ENCODE results near the gene TMC7.

Gene TMC7

DNA sequence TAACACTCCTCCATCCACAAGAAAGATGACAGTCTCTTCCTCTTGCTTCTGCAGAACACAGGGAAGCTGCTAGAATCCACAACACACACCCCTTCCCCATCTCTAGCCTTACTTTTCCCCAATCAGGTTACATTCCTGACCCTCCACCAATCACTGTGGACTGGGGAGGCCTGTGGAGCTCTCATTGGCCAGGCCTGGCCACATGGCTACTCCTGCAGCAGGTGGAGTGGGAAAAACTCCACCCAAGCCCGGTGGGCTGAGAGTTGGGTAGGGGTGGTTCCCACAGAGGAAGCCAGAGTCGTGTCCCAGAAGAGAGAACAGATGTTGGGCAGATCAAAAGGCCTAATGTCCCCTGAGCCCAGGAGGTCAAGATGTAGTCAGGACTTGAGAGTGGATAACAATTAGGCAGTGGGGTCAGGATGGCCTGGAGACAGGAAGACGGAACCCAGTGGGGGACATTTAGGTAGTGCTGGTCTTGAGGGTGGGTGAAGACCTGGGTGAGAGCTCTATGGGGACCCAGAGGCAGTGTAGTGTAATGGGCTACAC, 105.7 kb downstream of the TMC7 start:
- no peak for DNase-seq (ENCODE audit: low read depth)

DNA sequence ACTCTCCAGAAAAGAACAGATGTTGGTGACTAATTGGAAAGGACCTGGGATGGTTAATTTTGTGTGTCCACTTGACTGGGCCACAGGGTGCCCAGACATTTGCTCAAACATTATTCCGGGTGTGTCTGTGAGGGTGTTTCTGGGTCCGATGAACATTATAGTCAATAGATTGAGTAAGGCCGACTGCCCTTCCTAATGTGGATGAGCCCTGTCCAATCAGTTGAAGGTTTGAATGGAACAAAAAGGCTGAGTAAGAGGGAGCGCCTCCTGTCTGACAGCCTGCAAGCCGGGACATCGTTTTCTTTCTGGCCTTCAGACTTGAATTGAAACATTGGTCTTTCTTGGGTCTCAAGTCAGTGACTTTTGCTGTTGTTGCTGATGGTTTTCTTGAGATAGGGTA, 107.2 kb downstream of the TMC7 start:
- no peak for DNase-seq (ENCODE audit: low read depth)

DNA sequence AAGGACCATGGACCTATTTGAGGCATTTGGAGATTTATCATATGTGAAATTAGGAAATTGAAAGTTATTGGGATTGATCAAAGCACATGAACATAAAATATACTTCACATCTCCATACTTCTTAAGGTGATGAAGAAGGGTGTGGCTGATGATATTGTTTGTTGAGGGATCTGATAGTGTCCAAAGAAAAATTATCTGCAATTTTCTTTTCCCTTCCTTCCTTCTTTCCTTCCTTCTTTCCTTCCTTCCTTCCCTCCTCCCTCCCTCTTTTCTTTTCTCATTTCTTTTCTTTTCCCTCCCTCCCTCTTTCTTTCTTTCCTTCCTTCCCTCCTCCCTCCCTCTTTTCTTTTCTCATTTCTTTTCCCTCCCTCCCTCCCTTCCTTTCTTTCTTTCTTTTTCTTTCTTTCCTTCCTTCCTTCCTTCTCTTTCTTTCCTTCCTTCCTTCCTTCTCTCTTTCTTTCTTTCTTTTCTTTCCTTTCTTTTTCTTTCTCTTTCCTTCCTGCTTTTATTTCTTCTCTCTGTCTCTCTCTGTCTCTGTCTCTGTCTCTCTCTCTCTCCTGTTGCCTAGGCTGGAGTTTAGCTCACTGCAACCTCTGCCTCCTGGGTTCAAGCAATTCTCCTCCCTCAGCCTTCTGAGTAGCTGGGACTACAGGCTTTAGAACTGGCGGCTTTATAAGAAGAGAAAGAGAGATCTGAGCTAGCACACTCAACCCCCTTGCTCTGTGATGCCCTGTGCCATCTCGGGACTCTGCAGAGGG, 109.1 kb downstream of the TMC7 start:
- DNase-seq (ENCODE audit: low read depth) = no peak

DNA sequence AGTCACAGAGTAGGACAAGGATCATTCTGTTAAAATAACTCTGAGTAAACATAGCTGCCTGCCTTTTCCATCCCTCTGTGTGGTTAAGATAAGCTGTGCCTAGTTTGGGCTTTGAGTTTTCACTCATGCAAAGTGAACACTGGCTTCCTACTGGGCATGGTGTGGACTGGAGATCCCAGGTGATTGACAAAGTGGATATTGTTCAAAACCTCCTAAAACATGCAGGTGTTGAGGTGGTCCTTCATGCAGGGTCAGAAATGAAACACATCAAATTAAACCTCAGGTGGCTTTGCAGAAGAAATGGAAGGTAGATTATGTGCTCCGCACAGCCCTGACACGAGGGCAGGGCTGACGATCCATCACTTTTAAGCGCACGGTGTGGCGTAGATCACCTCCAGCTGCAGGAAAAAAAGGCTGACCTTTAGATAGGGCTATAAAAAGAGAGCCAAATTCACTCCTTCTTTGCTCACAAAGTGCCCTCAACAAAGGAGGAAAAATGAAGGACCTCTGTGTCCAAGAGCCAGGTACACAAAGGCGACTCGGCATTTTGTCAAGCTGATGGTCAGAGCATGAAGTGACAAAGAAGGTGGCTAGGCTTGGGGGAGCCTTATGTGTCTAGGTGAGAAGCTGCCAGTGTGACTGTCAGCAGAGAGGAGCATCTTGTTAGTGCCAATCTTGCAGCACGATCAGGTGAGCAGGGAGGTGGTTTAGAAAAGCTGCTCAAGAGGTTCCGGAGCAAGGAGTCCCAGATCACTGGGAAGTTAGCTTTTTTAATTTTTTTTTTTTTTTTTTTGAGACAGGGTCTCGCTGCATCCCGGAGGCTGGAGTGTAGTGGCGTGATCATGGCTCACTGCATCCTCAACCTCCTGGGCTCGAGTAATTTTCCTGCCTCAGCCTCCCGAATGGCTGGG, 110.2 kb downstream of the TMC7 start:
- no peak for DNase-seq (ENCODE audit: low read depth)

DNA sequence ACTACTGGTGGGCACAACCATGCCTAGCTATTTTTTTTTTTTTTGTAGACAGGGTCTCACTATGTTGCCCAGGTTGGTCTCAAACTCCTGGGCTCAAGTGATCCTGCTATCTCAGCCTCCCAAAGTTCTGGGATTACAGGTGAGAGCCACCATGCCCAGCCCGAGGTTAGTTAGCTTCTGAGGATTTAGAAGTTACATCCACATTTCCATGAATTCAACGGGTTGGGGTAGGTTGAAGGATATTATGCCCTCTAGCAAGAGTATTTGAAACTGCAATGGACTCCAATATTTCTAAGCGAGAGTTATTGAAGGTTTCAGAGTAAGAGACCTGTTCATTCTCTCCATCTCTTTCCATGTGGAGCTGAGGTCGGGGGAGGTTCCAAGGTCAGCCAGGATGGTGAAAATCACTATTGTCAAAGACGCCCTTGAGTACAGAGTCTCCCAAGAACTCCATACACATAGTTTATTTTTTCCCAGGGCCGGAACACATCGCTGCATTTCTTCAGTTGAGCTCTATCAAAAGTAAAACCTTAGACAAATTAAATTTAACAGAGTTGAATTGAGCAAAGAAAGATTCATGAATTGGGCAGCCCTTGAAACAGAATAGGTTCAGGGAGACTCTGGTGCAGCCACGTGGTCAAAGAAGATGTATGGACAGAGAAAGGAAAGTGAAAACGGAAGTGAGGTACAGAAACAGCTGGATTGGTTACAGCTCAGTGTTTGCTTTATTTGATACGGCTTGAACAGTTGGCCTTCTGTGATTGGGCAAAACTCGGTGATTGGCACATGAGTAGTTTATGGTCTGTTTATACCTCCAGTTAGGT, 111.0 kb downstream of the TMC7 start:
- no peak for DNase-seq (ENCODE audit: low read depth)

DNA sequence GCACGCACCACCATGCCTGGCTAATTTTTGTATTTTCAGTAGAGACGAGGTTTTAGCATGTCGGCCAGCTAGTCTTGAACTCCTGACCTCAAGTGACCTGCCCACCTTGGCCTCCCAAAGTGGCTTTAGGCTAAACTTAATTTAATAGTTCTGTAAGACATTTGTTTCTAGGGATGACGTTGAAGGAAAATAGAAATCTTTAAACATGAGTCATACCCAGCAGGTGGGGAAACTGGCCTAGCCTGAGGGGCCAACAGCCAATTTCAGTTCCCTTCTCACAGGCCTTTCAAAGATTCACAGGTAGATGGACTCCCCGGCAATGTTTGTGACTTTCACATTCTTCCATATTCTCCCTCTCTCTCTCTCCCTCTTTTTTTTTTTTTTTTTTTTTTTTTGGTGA, 111.9 kb downstream of the TMC7 start:
- no peak for DNase-seq (ENCODE audit: low read depth)

DNA sequence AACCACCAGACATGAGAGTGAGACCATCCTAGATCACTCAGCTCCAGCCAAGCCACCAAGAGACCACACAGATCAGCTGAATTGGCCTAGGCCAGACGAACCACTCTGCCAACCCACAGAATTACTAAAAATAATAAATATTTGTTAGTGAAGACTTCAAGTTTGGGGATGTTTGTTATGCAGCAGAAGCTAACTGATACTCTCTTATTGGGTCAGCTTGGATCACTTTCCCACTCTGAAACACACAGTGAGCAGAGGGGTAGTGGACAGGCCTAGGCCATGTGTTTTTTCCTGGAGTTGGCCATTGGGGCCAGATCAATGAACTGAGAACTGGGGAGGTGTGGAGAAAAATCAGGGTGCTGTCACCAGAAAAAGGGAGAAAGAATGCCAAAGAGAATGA, 114.4 kb downstream of the TMC7 start:
- no peak for DNase-seq (ENCODE audit: low read depth)

DNA sequence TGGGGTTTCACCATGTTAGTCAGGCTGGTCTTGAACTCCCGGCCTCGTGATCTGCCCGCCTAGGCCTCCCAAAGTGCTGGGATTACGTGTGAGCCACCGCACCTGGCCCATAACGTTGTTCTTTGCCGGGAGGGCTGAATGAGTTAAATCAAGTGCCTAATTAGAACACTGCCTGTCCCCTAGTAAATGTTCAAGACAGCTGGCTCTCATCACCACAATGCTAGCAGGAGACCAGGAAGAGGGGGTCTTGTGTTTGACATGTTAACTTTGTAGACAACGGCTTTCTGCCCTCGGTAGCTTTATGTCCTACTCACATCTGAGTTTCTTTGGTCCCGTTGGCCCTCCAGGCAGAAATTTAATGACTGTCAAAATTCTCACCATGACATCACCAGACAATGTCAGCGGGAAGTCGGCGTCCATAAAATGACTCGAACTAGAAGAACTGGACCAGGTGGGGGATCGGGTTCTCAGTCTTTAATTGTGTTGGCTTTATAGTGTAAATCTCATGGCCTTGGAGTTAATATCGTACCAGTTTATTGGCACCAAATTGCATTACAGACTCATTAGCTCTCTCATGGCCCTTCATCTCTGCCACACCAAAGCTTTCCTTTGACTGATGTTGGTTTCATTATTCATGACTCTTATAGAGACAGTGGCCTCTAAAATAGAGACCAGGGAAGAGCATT, 118.6 kb downstream of the TMC7 start:
- DNase-seq (ENCODE audit: low read depth) = no peak

DNA sequence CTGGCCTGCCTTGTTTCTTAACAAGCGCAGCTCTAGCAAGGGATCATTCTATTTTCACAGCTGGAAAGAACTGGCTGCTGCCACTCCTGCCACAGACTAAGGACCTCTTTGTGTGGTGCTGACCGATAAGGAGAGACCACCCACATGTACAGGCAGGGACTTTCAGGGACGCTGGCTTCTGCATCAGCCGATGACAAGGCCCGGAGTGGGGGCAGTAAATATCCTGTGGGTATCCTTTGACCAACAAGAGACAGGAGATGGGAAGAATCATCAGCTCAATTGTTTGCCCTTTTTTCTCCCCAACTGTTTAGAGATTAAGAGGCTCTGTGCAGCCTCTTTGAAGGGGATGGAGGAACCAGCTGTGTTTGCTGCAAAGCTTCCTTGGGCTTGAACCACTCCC, 120.9 kb downstream of the TMC7 start:
- DNase-seq (ENCODE audit: low read depth) = no peak

DNA sequence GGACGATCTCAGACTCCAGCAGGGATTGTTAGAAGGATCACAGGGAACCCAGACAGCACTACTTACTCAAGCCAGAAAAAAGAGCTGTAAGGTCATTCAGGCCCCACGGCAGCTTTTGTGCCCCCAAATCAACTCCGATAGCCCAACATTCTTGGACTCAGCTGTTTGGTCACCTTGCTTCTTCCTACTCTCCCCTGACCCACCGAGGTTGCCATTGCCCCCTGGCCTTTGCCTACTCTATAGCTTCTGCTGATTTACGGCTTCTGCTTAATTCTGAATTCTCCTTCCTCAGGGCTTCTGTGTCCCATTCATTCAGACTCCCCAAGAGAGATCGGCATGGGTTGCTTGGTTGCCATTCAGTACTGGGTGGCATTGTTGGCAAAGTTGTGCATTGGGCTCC, 121.4 kb downstream of the TMC7 start:
- no peak for DNase-seq (ENCODE audit: low read depth)

DNA sequence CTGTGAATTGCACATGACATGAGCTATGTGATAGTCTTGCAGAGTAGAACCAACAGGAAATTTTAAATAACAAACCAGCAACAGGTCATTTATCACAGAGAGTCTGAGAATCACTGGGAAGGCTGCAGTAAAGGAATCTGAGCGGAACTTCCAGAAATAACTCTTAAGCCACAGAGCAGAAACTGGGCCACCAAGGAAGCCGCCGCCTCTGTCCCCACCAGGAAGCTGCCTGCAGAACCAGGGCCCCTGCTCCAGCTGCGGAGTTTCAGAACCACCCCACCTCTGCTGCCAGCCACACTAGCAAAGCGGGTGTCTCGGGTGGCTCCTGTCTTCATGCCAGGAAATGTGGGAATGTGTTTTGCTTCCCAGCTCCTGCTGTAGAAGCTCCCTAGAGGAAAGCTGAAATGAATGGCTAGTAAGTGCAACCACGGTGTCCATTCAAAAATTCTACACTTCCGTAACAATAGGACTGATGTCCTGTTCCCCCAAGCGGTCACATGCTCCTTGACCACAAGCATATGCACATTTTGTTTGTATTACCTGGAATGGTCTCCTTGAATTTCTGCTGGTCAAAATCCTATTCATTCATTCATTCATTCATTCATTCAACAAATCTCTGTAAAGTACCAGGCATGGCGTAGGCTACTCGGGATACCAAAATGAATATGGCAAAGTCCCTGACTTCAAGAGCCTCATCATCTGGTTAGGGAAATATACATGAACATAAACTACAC, 122.3 kb downstream of the TMC7 start:
- no peak for DNase-seq (ENCODE audit: low read depth)

DNA sequence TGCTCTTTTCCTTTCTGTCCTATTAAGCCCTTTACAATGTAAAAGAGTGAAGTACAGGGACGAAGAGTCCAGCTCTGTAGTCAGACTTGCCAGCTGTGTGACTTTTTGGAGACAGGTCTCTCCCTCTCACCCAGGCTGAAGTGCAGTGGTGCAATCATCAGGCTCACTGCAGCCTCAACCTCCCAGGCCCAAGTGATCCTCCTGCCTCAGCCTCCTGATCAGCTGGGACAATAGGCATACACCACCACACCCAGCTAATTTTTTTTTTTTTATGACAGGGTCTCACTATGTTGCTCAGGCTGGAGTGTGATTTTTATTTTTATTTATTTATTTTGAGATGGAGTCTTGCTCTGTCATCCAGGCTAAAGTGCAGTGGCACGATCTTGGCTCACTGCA, 122.9 kb downstream of the TMC7 start:
- no peak for DNase-seq (ENCODE audit: low read depth)

DNA sequence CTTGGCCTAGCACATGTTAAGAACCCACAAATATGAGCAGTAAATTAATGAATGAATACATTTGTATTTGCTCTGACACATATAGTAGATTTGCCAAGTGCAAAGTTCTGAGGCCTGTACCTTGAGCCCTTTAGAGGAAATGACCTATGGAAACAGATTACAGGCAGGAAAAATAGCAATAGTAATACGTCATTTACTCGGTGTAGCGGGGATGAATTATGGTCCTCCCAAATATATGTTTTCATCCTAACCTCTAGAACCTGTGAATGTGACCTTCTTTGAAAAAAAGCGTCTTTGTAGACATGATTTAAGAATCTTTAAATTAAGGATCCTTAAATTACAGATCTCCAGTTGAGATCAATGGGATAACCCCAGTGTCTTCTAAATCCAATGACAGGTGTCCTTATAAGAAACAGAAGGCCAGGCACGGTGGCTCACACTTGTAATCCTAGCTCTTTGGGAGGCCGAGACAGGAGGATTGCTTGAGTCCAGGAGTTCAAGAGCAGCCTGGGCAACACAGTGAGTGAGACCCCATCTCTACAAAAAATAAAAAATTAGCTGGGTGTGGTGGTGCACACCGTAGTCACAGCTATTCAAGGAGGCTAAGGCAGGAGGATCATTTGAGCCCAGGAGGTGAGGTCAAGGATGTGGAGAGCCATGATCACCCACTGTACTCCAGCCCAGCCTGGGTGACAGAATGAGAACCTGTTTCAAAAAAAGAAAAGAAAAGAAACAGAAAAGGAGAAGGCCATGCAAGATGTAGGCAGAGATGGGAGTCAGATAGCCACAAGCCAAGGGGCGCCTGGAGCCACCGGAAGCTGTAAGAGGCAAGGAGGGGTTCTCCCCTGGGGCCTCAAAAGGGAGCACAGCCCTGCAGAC, 124.9 kb downstream of the TMC7 start:
- no peak for DNase-seq (ENCODE audit: low read depth)

DNA sequence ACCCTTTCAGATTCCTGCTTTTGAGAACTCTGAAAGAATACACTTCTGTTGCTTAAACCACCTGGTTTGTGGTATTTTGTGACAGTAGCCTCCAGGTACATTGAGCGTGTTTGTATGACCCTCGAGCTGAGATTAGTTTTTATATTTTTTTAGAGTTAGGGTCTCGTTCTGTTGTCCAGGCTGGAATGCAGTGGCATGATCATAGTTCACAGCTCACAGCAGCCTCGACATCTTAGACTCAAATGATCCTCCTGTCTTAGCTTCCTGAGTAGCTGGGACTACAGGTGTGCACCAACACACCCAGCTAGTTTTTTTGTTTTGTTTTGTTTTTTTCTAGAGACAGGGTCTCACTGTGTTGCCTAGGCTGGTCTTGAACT, 125.5 kb downstream of the TMC7 start:
- DNase-seq (ENCODE audit: low read depth) = no peak

DNA sequence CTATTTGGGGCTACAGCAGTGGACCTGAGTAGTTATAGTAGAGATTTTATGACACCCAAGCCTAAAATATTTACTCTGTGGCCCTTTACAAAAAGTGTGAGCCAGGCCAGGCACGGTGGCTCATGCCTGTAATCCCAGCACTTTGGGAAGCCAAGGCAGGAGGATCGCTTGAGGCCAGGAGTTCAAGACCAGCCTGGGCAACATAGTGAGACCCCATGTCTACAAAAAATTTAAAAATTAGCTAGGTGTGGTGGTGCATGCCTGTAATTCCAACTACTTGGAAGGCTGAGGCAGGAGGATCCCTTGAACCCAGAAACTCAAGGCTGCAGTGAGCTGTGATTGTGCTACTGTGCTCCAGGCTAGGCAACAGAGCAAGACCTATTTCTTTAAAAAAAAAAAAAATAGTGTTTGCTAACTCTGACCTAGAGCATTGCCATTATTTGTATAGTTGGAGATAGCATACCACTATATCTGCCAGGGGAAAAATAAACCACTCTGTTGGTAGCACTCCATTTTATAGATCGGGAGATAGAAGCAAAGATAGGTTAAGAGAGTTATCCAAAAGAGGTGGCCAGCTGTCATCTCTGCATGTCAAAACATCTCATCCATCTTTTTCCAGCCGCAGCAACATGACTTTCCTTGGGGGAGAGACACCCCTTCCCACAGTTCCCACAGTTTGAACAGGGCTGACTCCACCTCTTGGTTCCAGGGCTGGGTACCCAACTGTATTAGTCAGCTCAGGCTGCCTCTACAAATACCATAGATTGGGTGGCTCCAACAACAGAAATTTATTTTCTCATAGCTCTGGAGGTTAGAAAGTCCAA, 127.0 kb downstream of the TMC7 start:
- no peak for DNase-seq (ENCODE audit: low read depth)

DNA sequence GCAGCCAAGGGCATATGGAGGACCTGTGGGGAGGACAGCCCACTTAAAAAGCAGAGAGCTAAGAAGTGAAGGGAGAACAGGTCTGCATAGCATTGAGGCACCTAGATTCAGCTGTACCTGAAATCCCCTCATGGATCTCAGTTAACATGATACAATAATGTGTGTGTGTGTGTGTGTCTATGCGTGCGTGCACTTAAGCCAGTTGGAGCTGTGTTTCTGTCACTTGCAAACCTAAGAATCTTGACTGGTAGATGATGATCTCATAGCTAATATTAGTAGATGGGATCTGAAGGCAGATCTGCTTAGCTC, 128.3 kb downstream of the TMC7 start:
- no peak for DNase-seq (ENCODE audit: low read depth)

Measured in stimulated activated CD8-positive, alpha-beta memory T cell treated with anti-CD3 and anti-CD28 coated beads, Interleukin-15, amount 100 ng/mL, for 1 hour (primary cell).